OCI-LY1 (cell line): Measurements from ENCODE around the gene PEX12.

Source experiments
- CTCF ChIP-seq: fragments of 200-600 bp; sonication (generic), shearing (Covaris generic); IDR thresholded peaks from 2 replicates; pipeline ENCODE4 v1.5.1; 2017; ENCODE audit warnings: mild to moderate bottlenecking, antibody characterized with exemption, low read length, moderate library complexity, mixed read lengths
- EZH2 ChIP-seq: fragments of 200-600 bp; sonication (generic), shearing (Covaris generic); IDR thresholded peaks from 2 replicates; pipeline ENCODE4 v1.8.0; 2017; ENCODE audit warnings: borderline replicate concordance, mixed run types, mild to moderate bottlenecking, antibody characterized with exemption, low read length, moderate library complexity, mixed read lengths

GRCh38 chr17:35586569-35587073, 8.2 kb upstream of the PEX12 start:
- TF ChIP-seq CTCF, result no peak
- TF ChIP-seq EZH2, result no peak
